NCI-H510A (cell line): Measurements from ENCODE around the gene ZNF184.
A peak's percentile ranks its signal among the peaks of the same experiment; 100 is the strongest.

Experiments used
- DNase-seq: peaks from one replicate; lab custom pipeline; 2025; lab: John Stamatoyannopoulos, UW

The ZNF184 gene

DNA sequence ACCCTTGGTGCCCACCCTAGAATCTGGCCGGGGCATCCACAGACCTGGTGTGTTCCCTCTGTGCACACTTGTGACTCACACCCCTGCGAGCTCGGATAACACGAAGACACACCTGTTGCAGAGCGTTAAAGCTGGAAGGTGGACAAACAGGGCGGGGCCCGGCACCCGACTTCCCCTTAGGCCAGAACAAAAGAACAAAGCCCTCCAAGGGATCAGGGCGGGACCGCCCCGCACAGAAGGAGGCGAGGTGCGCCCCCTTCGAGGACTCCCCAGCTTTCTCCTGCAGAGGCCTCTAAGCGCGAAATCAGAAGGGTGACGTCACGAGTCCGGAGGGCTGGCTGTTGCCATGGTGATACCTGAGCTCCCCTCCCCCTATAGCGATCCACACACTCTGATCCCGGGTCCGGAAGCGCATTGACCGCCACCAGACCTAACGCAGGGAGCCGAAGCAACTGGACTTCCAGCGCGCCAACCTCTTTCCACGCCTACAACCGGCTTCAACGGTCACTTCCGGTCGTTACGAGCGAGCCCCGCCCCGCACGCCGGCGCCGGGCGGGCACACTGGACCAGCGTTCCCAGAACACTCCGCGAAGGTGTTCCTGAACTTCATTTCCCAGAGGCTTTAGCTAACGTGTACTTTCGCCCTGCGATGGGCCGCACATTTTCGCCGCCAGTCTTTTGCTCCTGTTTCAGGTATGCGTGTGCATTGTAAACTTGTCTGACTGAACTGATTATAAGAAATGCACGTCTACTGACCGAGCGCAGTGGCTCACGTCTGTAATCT is at the start of gene ZNF184:
Gene ZNF184 (minus strand): TSS at position 489 of the 784 bp plus-strand sequence. CDS start 811 bp downstream, outside the sequence.
- DNase-seq, result peak; percentile 92

DNA sequence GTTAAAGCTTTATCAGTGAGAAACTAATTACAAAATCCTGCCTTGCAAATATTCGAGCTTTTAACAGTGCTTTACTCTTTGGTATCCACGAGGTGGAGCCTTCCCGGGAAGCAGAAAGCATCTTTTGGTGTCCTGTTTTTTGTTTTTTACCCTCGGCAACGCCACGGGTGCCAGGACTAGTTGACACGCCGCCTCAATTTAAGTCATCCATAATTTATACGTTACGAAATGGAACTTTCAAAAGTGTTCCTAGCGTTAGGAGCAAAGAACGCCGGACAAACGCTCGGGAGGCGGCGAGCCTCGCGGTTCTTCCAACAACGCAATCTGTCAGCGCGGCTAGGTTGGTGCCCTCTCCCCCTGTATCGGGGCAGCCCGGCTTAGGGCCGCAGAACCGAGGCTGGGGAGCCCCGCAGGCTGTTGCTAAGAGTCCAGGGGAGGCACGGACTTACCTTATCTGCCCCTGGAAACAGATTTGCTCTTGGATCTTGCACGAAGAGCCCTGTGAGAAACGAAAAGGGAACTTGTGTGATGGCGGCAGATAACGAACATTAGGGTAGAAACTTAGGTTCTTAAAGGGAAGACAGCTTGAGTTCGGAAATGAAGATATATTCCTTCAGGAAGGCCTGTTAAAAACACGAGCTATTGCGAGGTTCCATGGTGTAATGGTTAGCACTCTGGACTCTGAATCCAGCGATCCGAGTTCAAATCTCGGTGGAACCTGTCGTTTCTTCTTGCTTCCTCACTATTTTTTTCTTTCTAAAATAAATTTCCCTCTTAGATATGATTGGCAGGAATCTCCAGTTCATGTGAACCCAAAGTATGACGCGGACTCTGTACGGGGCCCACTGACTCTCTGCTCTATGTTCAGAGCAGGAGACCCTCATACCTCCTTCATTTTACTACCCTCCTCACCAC is 46.2 kb upstream of the ZNF184 start:
- DNase-seq, result peak; percentile 33

DNA sequence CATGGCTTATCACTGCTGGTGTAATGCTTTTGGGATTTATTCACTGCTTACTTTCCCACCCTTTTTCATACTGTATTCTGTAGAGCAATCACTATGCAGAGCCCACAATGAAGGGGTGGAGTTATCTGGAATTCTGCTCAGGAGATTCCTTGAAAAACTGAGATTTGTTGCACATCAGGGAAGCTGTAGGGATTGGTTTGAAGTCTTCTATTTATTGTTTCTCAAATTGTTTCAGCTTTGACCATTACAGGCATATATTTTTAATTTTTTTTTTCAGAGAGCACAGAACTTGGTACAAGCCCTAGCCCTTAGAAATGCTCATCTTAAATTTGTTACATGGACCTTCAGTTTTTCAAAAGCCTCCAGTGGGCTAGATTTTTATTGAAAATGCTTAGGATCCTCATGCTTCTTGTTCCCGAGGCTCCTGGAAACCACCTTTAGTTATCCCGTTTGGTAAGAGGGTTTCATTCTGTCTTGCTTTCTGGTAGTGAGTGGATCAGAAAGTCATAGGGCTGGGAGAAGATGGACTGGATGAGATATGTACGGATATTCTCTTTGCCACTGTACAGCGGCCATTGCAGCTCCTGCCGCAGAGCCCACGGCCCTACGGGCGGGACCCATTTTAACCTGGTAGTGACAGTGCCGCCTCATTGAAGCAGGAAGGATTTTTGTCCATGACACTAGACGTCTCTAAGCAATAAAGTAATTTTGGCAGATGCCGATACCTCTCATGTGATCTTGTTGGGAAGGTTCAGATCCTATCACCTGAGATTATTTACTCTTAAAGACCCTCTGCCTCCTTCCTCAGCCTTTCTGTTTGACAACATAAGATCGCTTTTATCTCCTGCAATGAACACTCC is 45.3 kb upstream of the ZNF184 start:
- no peak for DNase-seq

DNA sequence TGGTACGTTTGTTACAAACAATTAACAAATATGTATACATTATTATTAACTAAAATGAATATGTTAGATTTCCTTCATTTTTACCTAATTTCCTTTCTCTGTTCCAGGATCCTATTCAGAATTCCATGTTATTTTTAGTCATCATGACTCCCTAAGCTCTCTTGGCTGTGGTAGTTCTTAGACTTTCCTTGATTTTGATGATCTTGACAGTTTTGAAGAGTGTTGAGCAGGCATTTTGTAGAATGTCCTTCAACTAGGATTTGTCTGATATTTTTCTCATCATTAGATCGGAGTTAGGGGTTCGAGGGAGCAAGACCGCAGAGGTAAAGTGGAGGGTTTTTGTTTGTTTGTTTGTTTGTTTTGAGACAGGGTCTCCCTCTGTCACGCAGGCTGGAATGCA is 44.3 kb upstream of the ZNF184 start:
- no peak for DNase-seq

DNA sequence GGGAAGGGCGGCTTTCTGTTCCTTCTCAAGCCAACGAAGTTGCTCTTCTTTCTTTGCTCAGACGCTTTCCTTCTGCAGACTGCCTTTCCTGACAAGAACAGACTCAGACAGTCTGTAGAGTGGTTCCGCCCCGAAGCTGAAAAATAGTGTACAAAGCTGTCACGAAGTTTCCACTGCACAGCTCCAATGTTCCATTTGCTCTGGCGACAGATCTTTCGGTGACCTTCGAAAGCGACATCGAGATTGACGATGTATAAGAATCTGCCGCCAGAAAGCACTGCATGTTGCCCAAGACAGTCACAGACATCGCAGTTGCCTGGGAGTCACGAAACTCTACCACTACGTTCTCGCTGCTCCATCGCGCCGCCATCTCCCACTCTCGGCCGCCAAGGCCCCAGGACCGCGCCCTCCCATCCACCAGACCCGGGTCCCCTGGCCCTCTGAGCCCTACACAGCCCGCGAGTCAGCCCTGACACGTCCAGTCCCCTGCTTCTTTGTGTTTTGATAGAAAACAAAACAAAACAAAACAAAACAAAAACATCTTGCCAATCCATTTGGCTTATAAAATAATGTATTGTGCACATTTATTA is 42.1 kb upstream of the ZNF184 start:
- DNase-seq, result no peak

DNA sequence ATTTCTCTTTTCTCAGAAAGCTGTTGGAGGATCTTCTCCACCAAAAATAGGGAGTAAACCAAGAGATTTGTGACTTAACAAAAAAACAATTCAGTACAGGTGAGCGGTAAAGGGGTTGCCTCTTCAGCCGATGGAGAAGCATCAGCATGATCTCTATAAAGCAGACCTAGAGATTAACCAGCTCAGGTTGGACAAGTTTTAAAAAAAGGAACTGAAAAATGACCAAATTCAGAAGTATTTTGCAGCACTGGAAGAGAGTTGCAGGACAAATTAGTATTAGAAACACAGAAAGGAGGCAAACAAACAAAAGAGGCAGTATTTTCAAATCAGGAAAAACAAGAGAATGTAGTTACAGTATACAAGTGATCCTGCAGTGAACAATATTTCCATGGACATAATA is 39.6 kb upstream of the ZNF184 start:
- no peak for DNase-seq

DNA sequence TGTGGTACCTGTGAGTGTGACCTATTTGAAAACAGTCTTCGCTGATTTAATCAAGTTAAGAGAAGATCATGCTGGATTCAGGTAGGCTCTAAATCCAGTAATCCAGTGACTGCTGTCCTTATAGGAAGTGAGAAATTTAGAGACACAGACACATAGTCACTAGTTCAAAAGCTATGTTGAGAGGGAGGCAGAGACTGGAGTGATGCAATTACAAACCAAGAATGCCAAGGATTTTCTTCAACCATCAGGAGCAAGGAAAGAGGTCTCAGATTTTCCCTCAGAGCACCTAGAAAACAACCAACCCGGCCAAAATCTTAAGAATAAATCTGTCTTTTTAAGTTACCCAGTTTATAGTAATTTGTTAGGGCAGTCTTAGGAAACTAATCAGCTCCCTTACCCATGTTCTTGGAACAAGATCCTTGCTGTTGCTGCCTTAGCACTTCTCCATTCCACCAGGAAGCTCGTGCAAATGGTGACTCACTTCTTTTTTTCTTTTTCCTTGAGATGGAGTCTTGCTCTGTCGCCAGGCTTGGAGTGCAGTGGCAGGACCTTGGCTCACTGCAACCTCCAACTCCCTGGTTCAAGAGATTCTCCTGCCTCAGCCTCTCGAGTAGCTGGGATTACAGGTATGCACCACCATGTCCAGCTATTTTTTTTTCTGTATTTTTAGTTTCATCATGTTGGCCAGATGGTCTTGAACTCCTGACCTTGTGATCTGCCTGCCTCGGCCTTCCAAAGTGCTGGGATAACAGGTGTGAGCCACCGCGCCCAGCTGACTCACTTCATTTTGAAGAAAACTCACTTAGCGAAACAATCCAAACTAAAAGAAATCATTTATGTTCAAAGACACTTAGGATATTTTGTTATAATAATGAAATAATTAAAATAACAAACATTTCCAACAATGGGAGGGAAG is 34.4 kb upstream of the ZNF184 start:
- no peak for DNase-seq

DNA sequence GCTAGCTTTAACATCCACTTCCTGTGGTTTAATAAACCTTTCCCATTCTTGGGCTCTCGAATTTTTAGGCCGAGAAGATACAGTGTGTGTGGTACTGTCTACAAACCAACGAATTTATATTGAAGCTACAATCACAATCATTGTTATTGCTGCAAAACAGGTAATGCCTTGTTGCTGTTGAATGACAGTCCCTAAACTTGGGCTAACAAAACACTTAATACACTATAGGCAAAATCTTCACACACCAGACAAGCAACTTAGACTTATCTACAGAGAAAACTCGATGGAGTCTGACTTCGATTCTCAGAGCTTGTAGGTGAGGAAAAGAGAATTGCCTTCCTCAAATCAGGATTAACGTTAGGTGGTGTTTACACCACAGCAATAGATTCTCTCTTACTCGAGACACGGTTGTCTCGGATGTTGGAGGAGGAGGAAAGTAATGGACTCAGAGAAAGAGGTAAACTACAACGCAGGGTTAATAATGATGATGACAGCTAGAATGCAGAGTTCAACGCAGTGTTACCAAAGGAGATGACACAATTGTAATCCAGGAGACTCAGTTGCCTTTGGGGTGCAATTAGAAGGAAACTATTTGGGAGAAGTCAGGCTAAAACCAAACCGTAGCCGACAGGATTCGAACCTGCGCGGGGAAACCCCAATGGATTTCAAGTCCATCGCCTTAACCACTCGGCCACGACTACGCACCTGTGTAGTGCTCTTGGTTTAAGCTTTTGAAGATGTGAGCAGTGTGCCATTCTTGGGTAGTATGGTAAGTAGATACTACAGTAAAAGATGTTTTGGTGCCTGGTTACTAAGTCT is 32.5 kb upstream of the ZNF184 start:
- DNase-seq, result no peak

DNA sequence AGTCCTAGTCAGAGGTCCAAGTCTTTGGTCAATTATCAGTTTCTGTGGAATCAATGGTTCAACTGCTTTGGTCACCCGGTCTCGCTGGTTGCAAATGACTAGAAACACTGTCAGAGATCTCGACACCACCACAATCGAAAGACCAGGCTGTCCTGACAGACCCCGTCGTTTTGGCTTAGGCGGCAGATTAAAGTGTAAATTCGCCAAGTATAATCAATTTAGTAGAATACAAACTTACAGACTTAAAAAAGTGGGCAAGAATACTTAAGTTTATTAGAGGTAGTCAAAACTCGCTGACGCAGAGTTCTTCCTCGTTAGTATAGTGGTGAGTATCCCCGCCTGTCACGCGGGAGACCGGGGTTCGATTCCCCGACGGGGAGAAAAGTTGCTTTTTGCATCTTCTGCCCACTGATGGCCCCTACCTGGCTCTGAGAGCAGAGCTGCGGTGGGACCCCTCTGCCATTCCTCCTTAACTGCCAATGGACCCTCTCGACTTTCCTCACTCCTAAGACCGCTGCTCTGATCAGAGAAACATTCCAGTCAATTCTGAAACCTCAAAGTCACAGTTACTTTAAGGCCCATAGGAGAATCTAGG is 30.6 kb upstream of the ZNF184 start:
- no peak for DNase-seq

DNA sequence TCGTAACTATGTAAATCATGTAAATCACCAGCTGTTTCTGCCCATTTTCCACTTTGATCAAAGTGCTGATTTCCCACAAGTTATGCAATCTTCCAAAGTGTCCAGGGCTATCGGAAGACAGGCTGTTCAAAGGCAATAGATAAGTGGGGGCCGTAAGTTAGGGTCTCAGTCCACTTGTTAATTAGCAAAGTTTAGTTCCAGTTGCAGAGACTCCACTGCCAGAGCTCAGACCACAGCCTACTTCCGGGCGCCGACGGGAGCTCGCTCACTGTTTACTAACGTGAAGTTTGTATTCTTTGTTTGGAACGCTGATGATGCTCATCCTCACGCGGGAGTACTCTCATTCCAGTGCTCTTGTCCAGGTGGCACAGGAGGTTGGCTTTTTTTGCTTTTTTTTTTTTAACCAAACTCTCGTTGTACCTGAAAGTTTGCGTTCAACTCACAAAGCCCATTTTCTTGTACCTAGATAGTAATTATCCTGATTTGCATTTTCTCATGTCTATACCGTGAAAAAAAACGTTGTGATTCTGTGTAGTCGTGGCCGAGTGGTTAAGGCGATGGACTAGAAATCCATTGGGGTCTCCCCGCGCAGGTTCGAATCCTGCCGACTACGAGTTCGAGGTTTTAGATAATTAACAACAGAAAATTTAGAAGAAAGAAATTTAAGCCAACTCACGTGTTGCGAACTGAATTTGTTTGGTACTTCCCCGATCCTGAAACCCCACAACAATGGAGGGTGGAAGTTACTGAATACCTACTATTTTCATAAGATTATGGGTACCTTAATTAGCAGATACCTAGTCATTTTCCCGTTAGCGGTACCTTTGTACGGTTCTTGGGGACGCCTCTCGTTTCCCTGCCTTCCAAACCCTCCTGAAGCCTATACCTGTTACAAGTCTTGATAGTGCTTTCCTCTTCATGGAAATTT is 29.9 kb upstream of the ZNF184 start:
- no peak for DNase-seq

DNA sequence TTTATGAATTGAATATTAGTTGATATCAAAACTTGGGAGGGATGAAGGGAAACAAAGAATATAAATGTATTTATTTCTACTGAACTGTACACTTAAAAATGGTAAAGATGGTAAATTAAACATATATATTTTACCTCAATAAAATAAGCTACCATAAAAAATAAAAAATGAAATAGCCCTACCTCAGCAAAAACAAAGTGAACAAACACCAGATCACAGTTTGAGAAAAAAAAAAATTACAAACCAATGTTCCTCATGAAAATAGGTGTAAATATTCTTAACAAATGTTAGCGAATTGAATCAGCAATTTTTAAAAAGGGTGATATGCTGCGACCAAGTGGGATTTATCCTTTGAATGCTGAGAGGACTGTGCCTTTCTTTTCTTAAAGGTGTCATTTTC is 28.3 kb upstream of the ZNF184 start:
- DNase-seq, result no peak

DNA sequence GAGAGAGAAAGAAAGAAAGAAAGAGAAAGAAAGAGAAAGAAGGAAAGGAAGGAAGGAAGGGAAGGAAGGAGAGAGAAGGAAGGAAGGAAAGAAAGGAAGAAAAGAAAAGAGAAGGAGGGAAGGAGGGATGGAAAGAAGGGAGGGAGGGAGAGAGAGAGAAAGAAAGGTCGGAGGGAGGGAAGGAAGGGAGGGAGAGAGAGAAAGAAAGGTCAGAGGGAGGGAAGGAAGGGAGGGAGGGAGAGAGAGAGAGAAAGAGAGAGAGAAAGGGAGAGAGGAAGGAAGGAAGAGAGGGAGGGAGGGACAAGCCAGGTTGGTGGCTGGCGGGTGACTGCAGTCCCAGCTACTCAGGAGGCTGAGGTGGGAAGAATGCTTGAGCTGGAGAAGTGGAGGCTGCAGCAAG is 27.3 kb upstream of the ZNF184 start:
- no peak for DNase-seq

DNA sequence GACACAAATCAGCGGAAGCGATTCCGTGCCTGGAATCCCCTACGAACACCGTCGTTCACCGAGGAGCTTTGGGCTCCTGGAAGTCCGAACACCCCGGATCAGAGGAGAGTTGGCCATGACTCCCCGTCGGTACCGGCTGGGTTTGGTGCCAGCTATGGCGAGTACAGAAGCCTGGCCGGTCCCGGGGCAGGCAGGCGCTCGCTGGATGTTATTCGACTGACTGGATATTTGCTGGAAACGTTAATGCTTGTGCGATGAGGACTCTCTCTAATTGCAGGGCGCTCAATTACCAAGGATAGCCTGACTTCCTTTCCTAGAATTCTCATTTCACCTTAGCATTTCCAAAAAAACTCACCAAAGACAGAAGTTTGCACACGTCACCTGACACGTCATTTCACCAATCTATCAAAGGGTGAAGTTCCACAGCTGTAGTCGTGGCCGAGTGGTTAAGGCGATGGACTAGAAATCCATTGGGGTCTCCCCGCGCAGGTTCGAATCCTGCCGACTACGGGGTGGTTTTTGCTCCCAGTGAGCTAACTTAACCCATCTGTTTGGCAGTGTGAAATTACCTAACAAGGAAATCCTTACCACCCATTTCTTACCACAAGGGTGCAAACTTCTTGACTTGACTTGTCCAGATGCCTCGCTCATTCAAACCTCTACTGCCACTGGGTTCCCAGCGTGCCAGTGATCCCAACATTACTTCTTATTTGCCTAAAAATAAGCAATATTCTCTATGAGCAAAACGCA is 22.7 kb upstream of the ZNF184 start:
- no peak for DNase-seq

DNA sequence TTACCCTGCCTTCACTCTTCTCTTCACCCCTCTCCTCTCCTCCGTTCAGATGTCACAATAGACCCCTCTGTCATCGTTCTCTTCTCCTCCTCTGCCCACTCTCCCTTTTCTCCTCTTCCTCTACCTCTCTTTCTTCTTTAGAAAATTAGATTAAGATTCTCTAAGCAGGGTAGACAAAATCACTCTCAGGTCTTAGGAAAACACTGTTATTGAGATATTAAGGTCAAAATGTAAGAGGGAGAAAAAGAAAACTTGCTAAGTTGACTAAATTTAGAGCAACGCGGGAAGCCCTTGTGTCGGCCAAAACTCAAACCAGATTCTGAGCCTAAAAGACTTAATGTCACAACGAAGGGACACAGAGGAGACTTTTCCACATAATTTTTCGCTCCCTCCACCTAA is 22.1 kb upstream of the ZNF184 start:
- DNase-seq, result no peak

DNA sequence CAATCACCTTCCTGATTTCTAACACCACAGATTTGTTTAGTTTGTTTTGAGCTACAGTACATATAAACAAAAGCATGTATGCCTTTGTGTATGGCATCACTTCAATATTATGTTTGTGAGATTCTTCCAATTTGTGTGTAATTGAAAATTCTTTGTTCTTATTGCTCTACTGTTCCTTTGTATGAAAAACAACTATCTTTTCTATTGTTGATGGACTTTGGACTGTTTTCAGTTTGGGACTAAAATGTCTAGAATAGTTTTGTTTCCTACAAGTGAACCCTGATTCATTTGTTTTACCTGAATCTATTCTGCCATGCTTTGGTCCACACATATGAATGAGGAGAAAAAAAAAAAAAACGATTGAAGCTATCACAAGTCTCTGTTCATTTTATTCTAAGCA is 21.2 kb upstream of the ZNF184 start:
- DNase-seq, result no peak

DNA sequence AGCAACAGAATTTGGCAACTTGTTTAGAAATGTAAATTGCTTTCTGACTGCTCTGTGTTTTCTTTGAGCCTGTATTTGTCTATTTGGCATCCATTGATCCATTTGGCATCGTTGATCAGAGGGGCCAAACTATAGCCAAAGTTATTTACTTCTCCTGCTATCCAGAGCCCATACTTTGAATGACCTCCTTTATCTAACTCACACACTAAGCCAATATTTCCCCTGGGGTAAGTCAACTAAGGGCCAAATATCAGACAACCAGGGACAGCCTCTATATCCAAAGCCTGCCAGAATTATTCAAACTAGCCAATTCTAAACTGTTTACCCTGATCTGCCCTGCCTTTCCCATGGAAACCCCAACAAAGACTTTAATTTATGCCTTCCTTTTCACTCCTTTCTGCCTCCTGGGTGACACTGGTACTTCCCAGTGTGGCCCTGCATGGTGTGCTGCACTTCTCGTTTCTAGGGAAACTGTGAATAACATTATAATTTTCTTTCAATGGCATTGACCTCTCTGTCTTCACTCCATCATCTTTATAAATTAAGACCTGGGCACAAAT is 19.8 kb upstream of the ZNF184 start:
- no peak for DNase-seq
